ENCODE results near the gene ALS2.

Gene ALS2

DNA sequence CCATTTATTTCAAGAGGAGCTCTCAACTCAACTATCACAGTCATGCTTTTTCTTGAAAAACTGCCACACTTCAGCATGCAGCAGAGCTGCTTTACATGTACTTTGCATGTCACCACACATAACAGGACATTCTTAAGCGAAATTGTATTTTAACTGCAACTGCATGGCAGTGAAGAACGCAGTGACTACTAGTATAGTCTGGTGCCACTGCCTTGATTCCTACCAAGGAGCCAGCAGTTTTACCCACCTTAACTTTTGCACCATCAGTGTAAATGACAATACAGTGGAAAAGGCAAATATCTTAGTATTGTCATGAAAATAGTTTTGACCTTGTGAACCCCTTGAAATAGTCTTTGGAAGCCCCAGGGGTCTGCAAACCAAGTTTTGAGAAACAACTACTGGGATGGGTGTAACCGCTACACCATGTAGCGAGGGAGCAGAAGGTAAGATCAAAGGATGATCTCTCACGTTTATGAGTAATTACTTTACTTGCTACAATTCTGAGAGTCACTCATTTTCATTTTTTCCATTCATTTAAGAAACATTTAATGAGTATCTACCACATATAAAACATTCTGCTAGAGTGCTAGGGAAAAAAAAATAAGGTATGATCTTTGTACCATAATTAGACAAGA is 50.0 kb downstream of the ALS2 start:
- TF ChIP-seq ZBTB7A (IDR thresholded peaks at IDR 0.05; ENCODE audit: low read depth) (no peak), YY1 (IDR thresholded peaks at IDR 0.05; ENCODE audit: low read depth) (no peak)
- TF ChIP-seq, protein P1, sequence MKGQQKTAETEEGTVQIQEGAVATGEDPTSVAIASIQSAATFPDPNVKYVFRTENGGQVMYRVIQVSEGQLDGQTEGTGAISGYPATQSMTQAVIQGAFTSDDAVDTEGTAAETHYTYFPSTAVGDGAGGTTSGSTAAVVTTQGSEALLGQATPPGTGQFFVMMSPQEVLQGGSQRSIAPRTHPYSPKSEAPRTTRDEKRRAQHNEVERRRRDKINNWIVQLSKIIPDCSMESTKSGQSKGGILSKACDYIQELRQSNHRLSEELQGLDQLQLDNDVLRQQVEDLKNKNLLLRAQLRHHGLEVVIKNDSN (IDR thresholded peaks at IDR 0.05): no peak

DNA sequence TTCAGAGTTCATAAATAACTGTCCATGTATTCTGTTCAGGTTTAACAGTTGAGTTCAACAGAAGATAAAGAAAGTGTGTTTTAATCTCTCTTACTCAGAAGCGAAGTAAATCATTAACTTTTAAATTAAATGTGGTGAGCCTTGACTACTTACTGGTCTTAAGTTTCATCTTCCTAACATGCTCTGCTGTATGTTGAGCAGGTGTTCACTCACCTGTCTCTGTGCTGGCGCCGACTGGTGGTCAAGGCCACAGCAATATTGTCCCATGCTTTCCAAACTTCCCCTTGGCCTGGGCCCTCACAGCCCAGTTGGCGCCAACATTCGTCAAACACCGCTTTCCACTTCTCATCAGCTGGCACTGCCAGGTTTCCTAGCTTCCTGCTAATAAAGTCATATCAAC is 65.3 kb downstream of the ALS2 start:
- TF ChIP-seq TEAD4 (IDR thresholded peaks at IDR 0.05) (no peak), FOXM1 (IDR thresholded peaks at IDR 0.05; ENCODE audit: borderline replicate concordance, low read depth) (no peak), TCF12 (IDR thresholded peaks at IDR 0.05; ENCODE audit: low read depth) (no peak), ZBTB7A (IDR thresholded peaks at IDR 0.05; ENCODE audit: low read depth) (no peak), CEBPB (IDR thresholded peaks at IDR 0.05) (no peak), EGR1 (IDR thresholded peaks at IDR 0.05) (no peak), NFIC (IDR thresholded peaks at IDR 0.05) (no peak), TAF1 (IDR thresholded peaks at IDR 0.05; ENCODE audit: low read depth) (no peak), RAD21 (IDR thresholded peaks at IDR 0.05; ENCODE audit: low read depth) (no peak), YY1 (IDR thresholded peaks at IDR 0.05; ENCODE audit: low read depth) (no peak), CREB1 (IDR thresholded peaks at IDR 0.05; ENCODE audit: low read depth) (no peak), EP300 (IDR thresholded peaks at IDR 0.05; ENCODE audit: borderline replicate concordance) (no peak)
- TF ChIP-seq, protein P1 (IDR thresholded peaks at IDR 0.05): no peak
- TF ChIP-seq, protein P2, sequence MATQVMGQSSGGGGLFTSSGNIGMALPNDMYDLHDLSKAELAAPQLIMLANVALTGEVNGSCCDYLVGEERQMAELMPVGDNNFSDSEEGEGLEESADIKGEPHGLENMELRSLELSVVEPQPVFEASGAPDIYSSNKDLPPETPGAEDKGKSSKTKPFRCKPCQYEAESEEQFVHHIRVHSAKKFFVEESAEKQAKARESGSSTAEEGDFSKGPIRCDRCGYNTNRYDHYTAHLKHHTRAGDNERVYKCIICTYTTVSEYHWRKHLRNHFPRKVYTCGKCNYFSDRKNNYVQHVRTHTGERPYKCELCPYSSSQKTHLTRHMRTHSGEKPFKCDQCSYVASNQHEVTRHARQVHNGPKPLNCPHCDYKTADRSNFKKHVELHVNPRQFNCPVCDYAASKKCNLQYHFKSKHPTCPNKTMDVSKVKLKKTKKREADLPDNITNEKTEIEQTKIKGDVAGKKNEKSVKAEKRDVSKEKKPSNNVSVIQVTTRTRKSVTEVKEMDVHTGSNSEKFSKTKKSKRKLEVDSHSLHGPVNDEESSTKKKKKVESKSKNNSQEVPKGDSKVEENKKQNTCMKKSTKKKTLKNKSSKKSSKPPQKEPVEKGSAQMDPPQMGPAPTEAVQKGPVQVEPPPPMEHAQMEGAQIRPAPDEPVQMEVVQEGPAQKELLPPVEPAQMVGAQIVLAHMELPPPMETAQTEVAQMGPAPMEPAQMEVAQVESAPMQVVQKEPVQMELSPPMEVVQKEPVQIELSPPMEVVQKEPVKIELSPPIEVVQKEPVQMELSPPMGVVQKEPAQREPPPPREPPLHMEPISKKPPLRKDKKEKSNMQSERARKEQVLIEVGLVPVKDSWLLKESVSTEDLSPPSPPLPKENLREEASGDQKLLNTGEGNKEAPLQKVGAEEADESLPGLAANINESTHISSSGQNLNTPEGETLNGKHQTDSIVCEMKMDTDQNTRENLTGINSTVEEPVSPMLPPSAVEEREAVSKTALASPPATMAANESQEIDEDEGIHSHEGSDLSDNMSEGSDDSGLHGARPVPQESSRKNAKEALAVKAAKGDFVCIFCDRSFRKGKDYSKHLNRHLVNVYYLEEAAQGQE (IDR thresholded peaks at IDR 0.05; ENCODE audit: low read depth): no peak
- TF ChIP-seq, protein P3, sequence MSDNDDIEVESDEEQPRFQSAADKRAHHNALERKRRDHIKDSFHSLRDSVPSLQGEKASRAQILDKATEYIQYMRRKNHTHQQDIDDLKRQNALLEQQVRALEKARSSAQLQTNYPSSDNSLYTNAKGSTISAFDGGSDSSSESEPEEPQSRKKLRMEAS (IDR thresholded peaks at IDR 0.05): no peak

DNA sequence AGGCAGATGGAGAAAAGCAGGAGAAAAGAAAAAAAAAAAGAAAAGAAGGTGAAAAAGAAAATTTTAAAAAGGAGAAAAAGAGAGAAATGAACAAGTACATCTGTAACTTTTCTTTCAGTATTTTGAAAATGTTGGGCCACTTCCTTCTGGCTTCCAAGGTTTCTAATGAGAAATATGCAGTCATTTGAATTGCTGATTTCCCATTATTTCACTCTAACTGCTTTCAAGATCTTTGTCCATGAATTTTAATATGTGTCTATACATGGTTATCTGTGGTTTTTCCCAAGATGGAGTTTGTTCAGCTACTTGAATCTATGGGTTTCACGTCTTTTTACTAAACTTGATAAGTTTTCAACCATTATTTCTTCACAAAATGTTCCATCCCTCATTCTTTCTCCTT is 68.0 kb downstream of the ALS2 start:
- TF ChIP-seq TEAD4 (IDR thresholded peaks at IDR 0.05) (no peak), CEBPB (IDR thresholded peaks at IDR 0.05) (no peak), ZBTB7A (IDR thresholded peaks at IDR 0.05; ENCODE audit: low read depth) (no peak), RAD21 (IDR thresholded peaks at IDR 0.05; ENCODE audit: low read depth) (no peak), TCF12 (IDR thresholded peaks at IDR 0.05; ENCODE audit: low read depth) (no peak), CREB1 (IDR thresholded peaks at IDR 0.05; ENCODE audit: low read depth) (no peak), NFIC (IDR thresholded peaks at IDR 0.05) (no peak), FOXM1 (IDR thresholded peaks at IDR 0.05; ENCODE audit: borderline replicate concordance, low read depth) (no peak), TAF1 (IDR thresholded peaks at IDR 0.05; ENCODE audit: low read depth) (no peak), EGR1 (IDR thresholded peaks at IDR 0.05) (no peak), YY1 (IDR thresholded peaks at IDR 0.05; ENCODE audit: low read depth) (no peak), EP300 (IDR thresholded peaks at IDR 0.05; ENCODE audit: borderline replicate concordance) (no peak)
- TF ChIP-seq, protein P1 (IDR thresholded peaks at IDR 0.05): no peak
- TF ChIP-seq, protein P3 (IDR thresholded peaks at IDR 0.05): no peak
- TF ChIP-seq, protein P2 (IDR thresholded peaks at IDR 0.05; ENCODE audit: low read depth): no peak

DNA sequence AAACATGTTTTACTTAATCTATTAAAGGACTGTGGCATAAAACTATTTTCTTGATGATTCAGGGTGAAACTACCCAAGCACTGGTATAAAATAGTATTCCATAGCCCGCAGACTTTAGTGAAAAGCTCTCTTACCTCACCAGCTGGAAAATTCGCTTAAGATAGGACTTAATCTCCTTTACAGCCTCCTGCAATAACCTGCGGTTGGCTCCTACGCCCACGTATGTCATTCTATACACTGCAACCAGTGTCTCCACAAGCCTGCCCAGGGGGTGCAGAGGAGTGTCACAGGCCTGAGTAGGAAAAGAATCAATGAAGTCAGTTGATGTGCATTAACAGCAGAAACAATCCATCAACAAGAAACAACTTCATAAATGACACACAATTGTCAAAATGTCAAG is 71.0 kb downstream of the ALS2 start:
- no peak for TF ChIP-seq FOXM1 (IDR thresholded peaks at IDR 0.05; ENCODE audit: borderline replicate concordance, low read depth)
- TF ChIP-seq, protein P2 (IDR thresholded peaks at IDR 0.05; ENCODE audit: low read depth): no peak

Measured in Ishikawa (cell line).